Skin of body (tissue), 2 donors: ENCODE results near the gene PEX5. TPM values are rescaled to one million over a fixed set of nuclear protein-coding genes. Genes with fewer than 3 reads are reported as not detected.
A peak's percentile ranks its signal among the peaks of the same experiment; 100 is the strongest.
"Not testable (repeated sequence)": the region's sequence is repeated elsewhere in the genome, so short reads cannot be mapped to it uniquely, and the experiment has no call there.

Source experiments
- DNase-seq: peaks from one replicate; lab custom pipeline; 2025; lab: John Stamatoyannopoulos, UW
- total RNA-seq: library from RNA; depleted of rRNA; stranded (reverse); fragments of >200 nt; gene quantifications from one replicate; pipeline ENCODE4 v1.2.3, GENCODE V29; 2014

PEX5 gene
- total RNA-seq, 1 donor from 2014 or later, result 26.1 TPM

DNA sequence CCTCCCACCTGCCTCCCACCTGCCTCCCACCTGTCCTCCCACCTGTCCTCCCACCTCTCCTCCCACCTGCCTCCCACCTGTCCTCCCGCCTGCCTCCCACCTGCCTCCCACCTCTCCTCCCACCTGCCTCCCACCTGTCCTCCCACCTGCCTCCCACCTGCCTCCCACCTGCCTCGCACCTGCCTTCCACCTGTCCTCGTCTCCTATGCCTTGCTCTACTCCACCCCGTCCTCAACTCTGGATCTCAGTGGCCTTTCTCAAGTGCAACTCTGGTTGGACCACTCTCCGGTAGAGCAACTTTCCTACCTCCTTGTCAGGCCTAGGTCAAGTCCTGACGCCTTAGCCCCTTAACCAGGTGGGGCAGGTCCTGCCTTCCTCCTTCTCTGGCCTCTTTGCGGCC is 29.3 kb upstream of the PEX5 start:
- no peak for DNase-seq

DNA sequence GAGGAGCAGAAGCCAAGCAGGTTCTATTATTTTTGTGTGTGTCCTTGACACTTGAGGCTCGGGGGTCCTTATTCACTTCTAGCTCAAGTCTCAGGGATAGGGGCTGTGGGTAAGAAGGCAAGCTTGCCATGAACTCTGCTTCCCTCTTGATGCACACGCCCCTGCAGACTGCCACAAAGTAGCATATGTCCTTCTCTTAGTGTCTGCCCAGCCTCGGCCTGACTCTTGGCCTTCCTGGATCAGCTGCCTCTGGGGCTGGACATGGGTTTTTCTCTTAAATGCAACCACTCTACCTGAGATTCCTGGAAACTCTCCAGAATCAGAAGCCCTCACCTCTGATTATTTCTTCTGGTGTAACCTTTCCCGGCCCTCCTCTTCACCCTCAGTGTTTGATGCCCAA is 28.2 kb upstream of the PEX5 start:
- no peak for DNase-seq

DNA sequence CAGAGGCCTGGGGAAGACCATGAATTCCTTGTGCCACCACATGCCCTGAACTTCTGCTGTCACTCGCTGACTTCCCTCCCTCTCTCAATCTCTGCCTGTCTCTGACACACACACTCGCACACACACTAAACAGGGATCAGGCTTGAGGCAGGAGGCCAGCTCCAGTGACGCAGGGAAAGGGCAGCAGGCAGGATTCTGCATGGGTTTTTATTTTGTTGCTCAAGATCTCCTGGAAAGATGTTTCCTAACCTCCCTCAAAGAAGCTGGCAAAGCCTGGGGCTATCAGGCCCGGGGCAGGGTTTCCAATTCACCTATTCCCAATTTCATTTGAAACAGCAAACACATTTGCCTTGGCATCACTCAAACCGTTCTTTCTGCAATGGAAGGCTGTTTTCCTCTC is 27.7 kb upstream of the PEX5 start:
- no peak for DNase-seq

GRCh38 chr12:7162691-7163114 is 26.8 kb upstream of the PEX5 start:
- DNase-seq, result no peak

- DNase-seq, result no peak
Observed at GRCh38 chr12:7169951-7170350, 19.5 kb upstream of the PEX5 start.

- no peak for DNase-seq
Observed at GRCh38 chr12:7171854-7172253, 17.6 kb upstream of the PEX5 start.

GRCh38 chr12:7175493-7175892 is 14.0 kb upstream of the PEX5 start:
- no peak for DNase-seq

- DNase-seq, result no peak
Observed at GRCh38 chr12:7176595-7176994, 12.9 kb upstream of the PEX5 start.

DNA sequence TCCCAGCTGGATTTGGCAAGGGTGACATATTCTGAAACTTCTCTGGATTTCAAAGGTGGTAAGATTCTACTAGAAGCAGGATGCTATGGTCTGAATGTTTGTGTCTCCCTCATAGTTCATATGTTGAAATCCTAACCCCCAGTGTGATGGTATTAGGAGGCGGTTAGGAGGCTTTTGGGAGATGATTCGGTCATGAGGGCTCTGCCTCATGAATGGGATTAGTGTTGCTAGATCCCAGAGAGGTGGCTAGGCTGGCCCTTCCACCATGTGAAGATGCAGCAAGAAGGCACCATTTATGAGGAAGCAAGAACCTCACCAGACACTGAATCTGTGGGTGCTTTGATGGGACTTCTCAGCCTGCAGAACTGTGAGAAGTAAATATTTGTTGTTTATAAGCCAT is 11.0 kb upstream of the PEX5 start:
- DNase-seq, result no peak

DNA sequence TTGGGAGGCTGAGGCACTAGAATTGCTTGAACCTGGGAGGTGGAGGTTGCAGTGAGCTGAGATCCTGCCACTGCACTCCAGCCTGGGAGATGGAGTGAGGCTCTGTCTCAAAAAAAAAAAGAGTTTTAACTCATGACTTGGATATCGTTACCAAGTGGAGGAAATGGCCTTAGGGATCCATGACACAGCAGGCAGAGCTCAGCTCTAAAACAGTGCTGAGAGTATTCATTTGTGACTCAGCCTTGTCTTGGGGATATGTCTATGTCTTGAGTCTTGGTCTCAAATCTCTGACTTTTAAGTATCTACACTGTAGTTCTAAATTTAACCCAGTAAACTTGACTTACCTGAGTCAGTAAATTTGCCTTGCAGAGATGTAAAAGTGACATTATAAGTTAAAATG is 8.8 kb upstream of the PEX5 start:
- no peak for DNase-seq

GRCh38 chr12:7186058-7186457 is 3.4 kb upstream of the PEX5 start:
- DNase-seq, result not testable (repeated sequence)

- DNase-seq, result peak; percentile 55
Observed at GRCh38 chr12:7188562-7189397, 706 bp upstream of the PEX5 start.

- DNase-seq, result no peak
Observed at GRCh38 chr12:7190268-7191055, 976 bp downstream of the PEX5 start.

DNA sequence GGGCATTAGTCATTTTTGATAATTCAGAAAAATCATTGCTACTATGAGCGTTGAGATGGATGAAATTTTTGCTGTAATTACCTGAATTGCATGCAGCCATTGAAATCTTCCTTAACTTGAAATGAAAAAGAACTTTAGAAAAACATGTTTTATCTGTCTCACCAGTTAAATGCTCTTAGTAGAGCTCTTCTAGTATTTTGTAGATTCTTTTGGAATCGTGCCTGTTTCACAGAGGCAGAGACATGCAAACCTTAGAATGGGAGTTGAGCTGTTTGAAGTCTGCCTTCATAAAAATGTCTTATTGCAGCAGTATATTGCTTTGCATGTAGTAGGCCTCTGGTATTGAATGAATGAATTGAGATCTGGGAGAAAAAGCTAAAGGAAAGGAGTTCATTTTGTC is 4.2 kb downstream of the PEX5 start:
- DNase-seq, result no peak

GRCh38 chr12:7197841-7198240 is 8.4 kb downstream of the PEX5 start:
- DNase-seq, result no peak

DNA sequence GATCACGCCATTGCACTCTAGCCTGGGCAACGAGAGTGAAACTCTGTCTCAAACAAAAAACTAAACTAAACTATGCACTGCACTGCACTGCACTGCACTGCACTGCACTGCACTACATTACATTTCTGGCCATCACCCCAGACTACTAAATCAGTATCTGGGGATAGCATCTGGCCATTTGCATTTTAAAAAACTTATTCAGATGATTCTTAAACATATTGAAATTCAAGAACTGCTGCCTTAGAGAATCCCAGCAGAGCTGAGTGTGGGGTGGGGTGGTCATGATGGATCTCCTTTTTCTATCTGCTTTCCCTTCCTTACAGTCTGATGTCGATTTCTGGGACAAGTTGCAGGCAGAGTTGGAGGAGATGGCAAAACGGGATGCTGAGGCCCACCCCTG is 13.6 kb downstream of the PEX5 start:
- DNase-seq, result no peak

- DNase-seq, result no peak
Observed at GRCh38 chr12:7205091-7205490, 15.6 kb downstream of the PEX5 start.

- no peak for DNase-seq
Observed at GRCh38 chr12:7206691-7207090, 17.2 kb downstream of the PEX5 start.

DNA sequence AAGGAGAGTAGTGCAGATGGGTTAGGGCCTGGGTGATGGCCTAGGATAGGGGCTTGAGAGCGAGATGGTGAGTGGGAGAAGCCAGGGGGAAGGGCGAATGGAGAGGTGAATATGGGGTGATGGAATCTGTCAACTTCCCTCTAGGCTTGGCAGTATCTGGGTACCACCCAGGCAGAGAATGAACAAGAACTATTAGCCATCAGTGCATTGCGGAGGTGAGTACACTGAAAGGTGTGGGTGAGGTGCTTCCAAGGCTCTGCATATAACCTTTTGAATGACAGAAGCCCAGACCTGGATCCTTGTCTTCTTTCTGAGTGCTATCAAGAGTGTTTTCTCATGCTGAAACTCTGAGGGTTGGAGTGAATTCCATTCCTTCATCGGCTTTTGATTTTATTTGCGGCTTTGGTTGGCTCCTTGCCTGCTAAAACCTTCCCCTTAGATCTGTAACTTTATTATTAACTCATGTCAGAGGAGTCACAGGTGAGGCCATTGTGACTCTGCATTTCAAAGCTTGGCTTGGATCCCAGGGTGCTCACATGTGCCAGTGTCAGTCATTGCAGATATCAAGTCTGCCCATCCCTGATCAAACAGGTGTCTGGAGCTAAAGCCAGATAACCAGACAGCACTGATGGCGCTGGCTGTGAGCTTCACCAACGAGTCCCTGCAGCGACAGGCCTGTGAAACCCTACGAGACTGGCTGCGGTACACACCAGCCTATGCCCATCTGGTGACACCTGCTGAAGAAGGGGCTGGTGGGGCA is 18.6 kb downstream of the PEX5 start:
- DNase-seq, result no peak

DNA sequence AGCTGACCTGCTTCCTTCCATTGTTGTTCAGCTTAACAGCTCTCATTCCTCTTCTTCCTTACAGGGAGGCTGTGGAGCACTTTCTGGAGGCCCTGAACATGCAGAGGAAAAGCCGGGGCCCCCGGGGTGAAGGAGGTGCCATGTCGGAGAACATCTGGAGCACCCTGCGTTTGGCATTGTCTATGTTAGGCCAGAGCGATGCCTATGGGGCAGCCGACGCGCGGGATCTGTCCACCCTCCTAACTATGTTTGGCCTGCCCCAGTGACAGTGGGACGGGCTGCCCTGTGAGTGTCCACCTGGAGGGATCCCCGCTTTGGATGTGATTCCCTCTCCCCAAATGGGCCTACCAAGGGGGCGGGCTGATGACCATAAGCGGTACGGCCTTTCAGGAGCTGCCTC is 20.5 kb downstream of the PEX5 start:
- no peak for DNase-seq

- DNase-seq, result no peak
Observed at GRCh38 chr12:7210642-7211151, 21.2 kb downstream of the PEX5 start.

DNA sequence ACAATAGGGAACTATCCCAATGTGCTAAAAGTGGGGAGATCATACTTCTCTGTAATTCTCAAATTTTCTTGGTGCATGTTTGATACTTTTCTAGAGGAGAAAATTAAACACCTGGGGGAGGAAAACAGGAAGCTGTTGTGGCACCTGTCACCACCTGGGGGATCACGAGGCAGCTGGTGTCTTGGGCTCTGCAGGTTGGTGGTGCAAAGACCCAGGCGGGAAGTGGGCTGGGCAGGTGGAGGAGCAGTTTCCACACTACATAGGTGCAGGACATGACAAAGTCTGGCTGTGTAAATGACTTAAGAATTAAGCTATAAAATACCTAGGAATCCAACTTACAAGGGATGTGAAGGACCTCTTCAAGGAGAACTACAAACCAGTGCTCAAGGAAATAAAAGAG is 23.2 kb downstream of the PEX5 start:
- DNase-seq, result no peak
